ENCODE data around the gene AKR7A2.
A peak's percentile ranks its signal among the peaks of the same experiment; 100 is the strongest.

Gene AKR7A2

GRCh38 chr1:19342894-19343616 is 31.1 kb upstream of the AKR7A2 start:
- DNase-seq = no peak

- no peak for DNase-seq
These were observed 30.3 kb upstream of the AKR7A2 start for GRCh38 chr1:19342062-19342750.

GRCh38 chr1:19341201-19342061 is 29.5 kb upstream of the AKR7A2 start:
- peak; percentile 76 for DNase-seq

- DNase-seq = no peak
These were observed 28.5 kb upstream of the AKR7A2 start for GRCh38 chr1:19340387-19340937.

- no peak for DNase-seq
These were observed 27.4 kb upstream of the AKR7A2 start for GRCh38 chr1:19339214-19339861.

- DNase-seq = no peak
These were observed 26.4 kb upstream of the AKR7A2 start for GRCh38 chr1:19338323-19338762.

GRCh38 chr1:19337289-19337688 is 25.3 kb upstream of the AKR7A2 start:
- DNase-seq = no peak

GRCh38 chr1:19336543-19336942 is 24.6 kb upstream of the AKR7A2 start:
- DNase-seq = no peak

GRCh38 chr1:19333587-19334354 is 21.8 kb upstream of the AKR7A2 start:
- DNase-seq = no peak

GRCh38 chr1:19332832-19333231 is 20.9 kb upstream of the AKR7A2 start:
- DNase-seq = no peak

GRCh38 chr1:19331262-19331878 is 19.4 kb upstream of the AKR7A2 start:
- DNase-seq = no peak

- DNase-seq = no peak
These were observed 18.6 kb upstream of the AKR7A2 start for GRCh38 chr1:19330449-19331135.

- DNase-seq = no peak
These were observed 17.7 kb upstream of the AKR7A2 start for GRCh38 chr1:19329611-19330010.

GRCh38 chr1:19329188-19329587 is 17.2 kb upstream of the AKR7A2 start:
- no peak for DNase-seq

- no peak for DNase-seq
These were observed 16.5 kb upstream of the AKR7A2 start for GRCh38 chr1:19328486-19328885.

- DNase-seq = no peak
These were observed 15.8 kb upstream of the AKR7A2 start for GRCh38 chr1:19327736-19328135.

- DNase-seq = no peak
These were observed 15.4 kb upstream of the AKR7A2 start for GRCh38 chr1:19327301-19327700.

GRCh38 chr1:19326748-19327065 is 14.8 kb upstream of the AKR7A2 start:
- DNase-seq = no peak

GRCh38 chr1:19325958-19326747 is 14.2 kb upstream of the AKR7A2 start:
- no peak for DNase-seq

GRCh38 chr1:19325368-19325957 is 13.5 kb upstream of the AKR7A2 start:
- no peak for DNase-seq
